ENCODE results near the gene ADPRS.

ADPRS gene, protein sequence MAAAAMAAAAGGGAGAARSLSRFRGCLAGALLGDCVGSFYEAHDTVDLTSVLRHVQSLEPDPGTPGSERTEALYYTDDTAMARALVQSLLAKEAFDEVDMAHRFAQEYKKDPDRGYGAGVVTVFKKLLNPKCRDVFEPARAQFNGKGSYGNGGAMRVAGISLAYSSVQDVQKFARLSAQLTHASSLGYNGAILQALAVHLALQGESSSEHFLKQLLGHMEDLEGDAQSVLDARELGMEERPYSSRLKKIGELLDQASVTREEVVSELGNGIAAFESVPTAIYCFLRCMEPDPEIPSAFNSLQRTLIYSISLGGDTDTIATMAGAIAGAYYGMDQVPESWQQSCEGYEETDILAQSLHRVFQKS

DNA sequence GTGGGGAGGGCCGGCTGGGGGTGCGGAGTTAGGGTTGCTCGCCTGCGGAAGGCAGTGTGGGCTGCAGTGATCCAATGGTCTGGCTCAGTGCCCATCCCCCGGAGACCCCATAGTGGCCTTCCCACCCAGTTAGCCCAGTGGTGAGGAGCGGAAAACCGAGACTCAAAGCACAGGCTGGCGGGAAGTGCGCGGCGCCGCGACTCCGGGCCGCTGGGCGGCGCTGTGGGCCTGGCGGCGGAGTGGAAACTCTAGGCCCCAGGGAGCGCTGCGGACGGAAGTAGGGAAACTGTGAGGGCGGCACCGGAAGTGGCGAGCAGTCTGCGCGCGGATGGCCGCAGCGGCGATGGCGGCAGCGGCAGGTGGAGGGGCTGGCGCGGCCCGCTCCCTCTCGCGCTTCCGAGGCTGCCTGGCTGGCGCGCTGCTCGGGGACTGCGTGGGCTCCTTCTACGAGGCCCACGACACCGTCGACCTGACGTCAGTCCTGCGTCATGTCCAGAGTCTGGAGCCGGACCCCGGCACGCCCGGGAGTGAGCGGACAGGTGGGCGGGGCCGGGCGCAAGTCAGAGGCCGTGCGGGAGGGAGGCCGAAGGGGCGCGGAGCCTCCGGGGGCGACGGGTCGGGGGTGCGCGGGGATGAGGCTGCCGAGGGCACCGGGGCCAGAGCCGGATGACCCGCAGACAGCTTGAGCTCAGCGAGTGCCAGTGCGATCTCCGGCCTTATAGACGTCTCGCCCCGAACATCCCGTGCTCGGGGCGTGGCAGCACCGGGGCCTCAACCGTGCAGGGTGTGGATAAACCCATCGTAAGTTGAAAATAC is at the start of gene ADPRS:
Gene ADPRS (plus strand): TSS at position 316 of the 816 bp plus-strand sequence. CDS start 13 bp downstream, at position 329.
- DNase-seq, result peak; percentile 84 to 98

DNA sequence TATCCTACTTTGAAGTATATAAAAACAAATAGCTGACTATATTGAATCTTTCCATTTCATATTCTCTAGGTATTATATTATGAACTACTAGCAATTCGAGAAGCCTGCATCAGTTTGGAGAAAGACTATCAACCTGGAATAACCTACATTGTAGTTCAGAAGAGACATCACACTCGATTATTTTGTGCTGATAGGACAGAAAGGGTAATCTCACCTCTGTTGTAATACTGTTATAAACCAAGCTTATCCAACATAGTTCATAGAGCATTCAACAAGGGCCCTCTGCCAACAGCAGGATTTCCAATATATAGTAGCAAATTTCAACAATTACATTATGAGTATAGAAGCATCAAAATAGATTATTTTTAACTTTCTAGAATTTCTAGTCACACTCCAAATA is 48.5 kb upstream of the ADPRS start:
- no peak for DNase-seq

DNA sequence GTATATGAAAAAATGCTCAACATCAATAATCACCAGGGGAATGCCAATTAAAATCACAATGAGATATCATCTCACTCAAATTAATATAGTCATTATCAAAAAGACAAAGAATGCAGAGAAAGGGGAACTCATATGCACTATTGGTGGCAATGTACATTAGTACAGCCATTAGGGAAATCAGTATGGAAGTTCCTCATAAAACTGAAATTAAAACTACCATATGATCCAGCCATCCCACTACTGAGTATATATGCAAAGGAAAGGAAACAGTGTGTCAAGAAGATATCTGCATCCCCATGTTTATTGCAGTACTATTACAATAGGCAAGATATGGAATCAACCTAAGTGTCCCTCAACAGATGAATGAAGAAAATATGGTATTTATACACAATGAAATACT is 36.9 kb upstream of the ADPRS start:
- DNase-seq, result no peak

DNA sequence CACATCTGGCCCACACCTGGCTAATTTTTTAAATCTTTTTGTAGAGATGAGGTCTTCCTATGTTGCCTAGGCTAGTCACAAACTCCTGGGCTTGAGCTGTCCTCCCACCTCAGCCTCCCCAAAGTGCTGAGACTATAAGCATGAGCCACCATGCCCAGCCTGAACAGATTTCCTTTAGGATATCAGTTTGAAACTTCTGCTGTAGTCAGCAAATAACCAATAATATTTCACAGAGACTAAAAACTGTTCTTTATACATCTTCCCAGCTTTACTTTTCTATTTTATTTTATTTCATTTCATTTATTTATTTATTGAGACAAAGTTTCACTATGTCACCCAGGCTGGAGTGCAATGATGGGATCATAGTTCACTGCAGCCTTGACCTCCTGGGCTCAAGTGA is 34.7 kb upstream of the ADPRS start:
- no peak for DNase-seq

DNA sequence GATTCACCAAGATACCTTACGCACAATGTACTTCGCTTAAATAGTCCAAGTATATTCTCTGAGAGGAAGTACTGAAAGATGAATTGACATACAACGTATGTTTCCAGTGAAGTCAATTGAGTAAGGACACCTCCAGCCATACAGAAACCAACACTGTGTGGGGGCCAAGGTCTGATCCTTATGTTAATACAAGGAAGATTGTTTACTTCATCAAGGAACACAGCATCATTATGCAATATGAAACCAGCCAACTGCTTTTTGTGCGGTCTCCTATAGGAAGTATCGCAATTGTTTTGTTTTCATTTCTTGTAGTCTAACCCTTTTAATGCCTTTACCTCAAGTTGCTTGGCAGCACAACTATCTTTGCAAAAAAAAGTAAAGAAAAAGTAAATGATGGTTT is 33.0 kb upstream of the ADPRS start:
- no peak for DNase-seq

DNA sequence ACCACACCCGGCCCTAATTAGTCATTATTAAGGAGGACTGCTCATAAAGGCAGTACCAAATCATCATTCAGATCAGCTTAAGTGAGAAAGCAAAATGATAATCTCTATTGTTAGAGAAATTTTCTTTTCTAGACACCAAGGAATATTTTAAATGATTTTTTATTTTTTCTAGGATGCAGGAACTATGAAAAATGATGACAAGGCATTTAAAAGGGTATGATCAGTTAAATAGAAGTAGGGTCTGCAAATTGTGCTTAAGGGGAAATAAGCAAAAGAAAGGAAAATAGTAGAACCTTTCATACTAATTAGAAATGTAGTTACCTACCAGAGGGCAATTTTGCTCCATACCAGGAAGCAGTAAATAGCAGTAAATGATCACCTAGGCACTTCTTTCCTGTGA is 26.4 kb upstream of the ADPRS start:
- no peak for DNase-seq

DNA sequence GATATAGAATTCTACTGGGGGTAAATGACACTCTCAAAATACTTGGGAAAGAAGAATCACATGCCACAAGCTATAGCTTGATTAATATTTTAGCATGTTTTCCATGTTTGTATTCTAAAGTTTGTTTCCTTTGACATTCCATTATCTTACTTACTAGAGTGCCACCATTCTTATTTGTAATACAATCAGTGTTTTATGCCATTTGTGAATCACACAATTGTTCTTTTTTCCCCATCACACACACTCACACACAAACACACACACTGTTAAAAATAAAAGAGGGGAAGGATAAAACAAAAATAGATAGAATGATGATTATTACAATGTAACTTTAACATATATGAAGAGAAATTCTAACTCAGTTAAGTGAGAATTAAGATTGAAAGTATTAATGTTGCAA is 20.8 kb upstream of the ADPRS start:
- no peak for DNase-seq

DNA sequence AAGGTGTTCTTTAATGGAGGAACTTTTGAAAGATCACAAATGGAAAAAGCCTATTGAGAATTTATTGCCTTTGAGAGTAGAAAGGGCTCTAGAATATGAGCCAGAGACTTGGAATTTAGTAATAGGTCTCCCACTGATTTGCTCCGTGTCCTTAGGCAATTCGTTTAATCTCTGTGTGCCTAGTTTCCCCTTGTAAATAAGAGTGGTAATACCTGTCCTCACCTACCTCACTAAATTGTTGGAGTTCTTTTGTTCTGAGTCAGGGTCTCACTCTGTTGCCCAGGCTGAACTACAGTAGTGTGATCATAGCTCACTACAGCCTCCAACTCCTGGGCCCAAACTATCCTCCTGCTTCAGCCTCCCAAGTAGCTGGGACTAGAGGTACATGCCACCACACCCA is 19.8 kb upstream of the ADPRS start:
- no peak for DNase-seq

DNA sequence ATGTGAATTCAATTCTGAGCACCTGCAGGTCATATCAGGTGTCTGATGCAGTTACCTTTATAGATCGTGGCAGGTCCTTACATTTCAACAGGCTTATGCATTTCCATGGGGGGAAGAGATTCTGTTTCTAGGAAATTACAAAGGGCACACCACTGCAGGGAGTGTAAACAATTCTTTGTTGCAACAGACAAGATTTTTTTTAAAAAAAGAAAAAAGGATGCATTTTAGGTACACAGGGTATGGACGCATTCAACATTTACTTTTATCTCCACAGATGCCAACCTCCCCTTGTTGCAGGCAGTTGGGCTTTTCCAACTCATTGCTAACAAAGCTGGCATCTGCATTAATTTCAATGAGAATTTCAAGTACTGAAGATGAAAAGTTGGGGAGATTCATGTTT is 18.3 kb upstream of the ADPRS start:
- DNase-seq, result peak; percentile 26 to 54

DNA sequence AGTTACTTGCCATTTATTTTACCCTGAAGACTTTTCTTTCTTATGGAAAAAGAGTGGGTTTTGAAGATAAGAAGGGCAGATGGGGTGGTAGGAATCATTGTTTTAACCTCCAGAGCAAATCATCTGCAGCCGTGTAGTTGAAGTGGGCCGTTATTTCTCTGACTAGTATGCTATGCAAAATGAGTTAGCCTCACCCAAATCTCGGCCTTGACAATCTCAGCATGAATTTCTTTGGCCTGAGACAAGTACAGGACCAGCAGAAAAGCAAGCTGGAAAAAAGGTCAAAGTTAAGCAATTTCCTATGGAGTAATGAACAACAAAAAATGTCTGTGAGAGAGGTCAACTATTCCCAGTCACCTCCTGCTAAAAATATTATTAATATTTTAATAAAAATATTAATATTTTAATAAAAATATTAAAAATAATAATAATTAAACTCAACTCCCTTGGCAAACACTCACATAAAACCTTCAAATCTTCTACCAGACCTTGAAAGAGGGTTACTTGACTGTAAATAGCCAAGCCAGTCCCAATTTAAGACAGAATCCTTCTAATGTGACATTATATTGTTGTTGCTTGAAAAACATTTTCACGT is 11.6 kb upstream of the ADPRS start:
- no peak for DNase-seq

DNA sequence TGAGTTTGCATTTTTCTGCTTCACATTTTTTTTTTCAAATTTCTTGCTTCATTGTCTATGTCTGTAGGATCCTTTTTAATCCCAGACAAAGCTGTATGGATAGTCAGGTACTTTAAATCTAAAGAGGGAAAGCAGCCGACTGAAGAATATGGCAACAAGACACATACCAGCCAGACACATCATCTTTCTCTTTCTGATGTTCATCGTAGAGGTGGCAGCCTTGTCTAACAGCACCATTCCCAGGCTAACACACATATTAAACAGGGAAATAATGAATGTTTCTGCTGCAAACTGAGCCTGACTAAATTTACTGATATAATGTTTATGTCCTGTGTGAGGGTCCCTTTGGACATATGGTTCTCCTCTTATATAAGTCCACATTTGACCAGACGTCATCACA is 8.5 kb upstream of the ADPRS start:
- DNase-seq, result no peak

DNA sequence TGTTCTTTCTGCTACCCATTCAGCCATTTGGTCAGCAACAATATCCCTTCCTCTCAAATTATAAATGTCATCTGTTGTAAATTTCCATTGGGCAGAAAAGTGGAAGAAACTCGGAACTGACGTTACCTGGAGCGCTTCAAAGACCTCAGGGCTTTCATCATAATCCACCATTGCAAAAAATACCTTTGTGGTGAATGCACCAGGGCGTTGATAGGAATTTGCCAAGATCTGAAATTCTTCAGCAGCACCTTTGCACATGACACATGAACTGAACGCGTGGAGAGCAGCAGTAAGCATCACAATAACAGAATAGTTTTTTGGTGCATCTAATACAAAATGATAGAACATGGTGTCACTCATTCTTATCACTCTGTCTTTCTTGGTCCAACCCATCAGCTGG is 7.9 kb upstream of the ADPRS start:
- no peak for DNase-seq

DNA sequence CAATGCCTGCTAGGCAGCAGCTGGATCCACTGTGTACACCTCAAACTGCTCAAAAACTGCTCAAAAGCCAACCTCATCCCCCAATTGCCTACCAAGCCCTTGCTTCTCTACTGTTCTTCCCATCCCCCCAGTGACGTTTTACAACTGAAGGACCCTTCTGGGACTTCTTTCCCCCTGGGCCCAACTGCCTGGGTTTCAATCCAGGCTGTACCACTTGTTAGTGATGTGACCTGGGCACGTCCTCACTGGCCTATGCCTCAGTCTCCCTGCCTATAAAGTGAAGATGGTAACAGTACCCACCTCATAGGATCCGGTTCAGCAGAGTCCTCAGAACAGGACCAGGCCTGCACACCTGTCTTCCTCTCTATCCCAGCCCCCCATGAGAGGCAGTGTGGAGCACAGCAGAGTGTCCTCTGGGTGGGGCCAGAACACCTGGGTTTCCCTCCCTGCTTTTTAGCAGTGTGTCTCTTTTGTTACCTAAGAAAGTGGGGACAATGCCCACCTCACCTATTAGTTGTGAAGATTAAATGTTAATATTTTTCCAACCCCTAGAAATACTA is 6.7 kb upstream of the ADPRS start:
- DNase-seq, result no peak

DNA sequence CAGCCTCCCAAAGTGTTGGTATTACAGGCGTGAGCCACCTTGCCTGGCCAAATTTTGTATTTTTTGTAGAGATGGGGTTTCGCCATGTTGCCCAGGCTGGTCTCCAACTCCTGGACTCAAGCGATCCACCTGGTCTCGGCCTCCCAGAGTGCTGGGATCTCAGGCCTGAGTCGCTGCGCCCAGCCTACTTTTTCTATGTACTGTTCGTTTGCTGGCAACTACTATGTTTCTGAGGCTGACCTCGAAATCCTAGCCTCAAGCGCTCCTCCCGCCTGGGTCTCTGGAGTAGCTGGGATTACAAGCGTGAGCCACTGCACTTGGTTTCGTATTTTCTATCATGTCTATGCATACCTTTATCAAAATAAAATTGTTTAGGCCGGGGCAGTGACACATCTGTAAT is 5.5 kb upstream of the ADPRS start:
- DNase-seq, result no peak

DNA sequence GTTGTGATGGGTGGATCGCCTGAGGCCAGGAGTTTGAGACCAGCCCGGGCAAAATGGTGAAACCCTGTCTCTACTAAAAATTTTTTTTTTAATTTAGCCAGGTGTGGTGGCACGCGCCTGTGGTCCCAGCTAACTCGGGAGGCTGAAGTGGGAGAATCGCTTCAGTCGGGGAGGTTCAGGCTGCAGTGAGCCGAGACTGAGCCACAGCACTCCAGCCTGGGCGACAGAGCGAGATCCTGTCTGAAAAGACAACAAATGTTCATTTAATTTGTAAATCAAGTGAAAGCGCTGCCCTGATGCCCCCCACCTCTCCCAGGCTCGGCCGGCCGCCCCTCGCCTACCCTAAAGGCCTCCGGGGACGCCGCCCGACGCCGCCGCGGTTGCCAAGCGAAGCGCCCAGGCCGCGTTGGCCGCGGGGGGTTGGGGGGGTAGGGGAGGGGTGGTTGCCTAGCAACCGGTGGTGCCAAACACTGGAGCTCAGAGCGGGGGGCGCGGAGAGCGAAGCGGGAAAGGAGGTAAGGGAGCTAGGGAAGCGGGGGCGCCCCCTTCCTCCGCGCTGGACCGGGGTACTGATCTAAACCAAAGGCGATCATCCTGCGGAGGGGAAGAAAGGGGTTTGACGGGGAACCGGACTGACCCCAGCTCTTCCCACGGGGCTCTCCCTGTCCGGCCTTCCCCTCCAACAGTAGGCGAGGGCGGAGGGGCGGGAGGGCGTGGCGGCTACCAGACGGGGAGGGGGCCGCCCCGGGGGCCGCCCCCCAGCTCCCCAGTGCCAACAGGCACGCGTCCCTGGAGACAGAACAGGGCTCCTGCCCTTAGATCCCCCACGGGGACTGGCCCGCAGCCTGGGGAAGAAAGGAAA is 4.8 kb upstream of the ADPRS start, which contains the start of gene TEKT2:
Gene TEKT2 (plus strand): TSS at position 460 of the 862 bp plus-strand sequence. CDS start 828 bp downstream, outside the sequence.
- peak; percentile 79 to 95 for DNase-seq

DNA sequence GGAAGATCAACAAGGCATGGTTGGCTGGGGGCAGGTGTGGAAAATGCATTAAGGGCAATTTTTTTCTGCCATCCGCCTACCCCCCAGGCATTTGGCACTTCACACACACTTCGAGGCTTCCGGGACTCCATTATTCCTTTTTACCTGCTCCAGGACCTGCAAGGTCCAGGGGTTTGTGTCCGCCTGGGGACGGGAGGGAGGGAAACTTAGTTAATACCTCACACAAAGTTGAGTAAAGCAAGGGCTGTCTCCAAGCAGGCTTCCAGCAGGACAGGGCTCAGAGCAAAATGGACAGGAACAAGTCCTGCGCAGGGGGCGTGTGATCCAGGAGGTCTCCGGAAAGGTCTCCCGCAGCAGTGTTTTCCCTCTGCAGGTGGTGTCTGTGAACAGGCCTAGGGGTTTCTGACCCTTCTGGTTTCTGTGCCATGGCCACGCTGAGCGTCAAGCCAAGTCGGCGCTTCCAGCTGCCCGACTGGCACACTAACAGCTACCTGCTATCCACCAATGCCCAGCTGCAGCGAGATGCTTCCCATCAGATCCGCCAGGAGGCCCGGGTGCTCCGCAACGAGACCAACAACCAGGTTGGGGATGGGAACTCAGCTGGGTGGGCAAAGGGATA is 4.1 kb upstream of the ADPRS start:
- DNase-seq, result peak; percentile 75 to 76

DNA sequence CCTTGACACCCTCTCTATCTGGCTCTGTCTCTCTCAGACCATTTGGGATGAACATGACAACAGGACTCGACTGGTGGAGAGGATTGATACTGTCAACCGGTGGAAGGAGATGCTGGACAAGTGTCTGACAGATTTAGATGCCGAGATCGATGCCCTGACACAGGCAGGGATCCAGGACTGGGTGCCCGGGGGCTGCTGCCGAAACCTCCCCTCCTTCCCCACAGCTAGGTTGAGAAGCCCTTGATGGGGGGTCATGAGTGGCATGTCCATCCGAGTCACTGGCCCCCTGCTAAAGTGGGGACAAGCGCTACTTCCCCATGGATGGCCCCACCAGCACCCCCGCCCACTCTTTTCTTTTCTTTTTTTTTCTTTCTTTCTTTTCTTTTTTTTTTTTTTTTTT is 3.6 kb upstream of the ADPRS start:
- DNase-seq, result no peak

DNA sequence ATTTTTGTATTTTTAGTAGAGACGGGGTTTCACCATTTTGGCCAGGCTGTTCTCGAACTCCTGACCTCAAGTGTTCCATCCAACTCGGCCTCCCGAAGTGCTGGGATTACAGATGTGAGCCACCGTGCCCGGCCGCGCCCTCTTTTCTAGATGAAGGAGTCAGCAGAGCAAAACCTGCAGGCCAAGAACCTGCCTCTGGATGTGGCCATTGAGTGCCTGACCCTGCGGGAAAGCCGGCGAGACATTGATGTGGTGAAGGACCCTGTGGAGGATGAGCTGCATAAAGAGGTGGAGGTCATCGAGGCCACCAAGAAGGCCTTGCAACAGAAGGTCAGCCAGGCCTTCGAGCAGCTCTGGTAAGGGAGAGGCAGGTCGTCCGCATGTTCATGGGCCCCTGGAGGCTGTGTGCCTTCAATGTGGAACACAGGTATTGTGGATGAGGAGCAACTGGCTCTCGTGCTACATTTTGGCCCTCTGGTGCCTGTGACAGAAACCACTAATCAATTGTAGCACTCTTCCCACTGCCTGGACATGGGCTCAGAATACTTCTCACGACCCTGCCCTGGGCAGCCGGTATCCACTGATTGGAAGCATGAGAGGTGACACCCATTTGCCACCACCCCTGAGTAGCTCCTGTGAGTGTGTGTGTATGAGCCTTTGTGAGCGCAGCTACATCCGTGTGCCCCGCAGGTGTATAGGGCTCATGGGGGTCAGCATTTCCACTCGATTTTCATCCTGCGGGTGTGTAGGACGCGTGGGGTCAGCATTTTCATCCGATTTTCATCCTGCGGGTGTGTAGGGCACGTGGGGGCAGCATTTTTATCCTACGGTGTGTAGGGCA is 2.8 kb upstream of the ADPRS start:
- no peak for DNase-seq

DNA sequence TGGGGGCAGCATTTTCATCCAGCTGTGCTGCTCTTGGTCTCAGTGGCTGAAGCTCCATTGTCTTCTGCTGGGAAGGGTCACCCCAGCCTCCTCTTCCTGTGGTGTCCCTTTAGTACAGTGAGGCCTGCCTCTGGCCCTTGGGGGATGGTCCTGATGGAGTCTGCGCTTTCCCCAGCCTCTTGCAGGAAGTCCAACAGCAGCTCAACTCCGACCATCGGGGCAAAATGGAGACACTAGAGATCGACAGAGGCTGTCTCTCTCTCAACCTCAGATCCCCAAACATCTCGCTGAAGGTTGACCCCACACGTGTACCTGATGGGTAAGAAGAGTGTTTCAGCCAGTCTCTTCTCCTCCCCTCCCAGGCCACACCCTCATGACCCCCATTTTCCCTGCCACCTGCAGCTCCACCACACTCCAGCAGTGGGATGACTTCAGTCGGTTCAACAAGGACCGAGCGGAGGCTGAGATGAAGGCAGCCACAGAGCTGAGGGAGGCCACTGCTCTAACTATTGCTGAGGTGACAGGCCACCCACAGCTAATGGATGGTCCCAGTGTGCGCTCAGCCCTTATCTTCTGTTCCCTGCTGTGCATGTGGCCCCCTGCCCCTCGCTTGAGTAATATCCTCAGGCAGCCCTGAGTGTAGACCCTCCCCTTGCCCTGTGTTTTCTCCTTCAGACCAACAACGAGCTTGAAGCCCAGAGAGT is 2.0 kb upstream of the ADPRS start:
- no peak for DNase-seq

All from NCI-H526 (cell line).